ENCODE data around the gene OR56A4.
"Not testable (repeated sequence)": the region's sequence is repeated elsewhere in the genome, so short reads cannot be mapped to it uniquely, and the experiment has no call there.

Gene OR56A4

DNA sequence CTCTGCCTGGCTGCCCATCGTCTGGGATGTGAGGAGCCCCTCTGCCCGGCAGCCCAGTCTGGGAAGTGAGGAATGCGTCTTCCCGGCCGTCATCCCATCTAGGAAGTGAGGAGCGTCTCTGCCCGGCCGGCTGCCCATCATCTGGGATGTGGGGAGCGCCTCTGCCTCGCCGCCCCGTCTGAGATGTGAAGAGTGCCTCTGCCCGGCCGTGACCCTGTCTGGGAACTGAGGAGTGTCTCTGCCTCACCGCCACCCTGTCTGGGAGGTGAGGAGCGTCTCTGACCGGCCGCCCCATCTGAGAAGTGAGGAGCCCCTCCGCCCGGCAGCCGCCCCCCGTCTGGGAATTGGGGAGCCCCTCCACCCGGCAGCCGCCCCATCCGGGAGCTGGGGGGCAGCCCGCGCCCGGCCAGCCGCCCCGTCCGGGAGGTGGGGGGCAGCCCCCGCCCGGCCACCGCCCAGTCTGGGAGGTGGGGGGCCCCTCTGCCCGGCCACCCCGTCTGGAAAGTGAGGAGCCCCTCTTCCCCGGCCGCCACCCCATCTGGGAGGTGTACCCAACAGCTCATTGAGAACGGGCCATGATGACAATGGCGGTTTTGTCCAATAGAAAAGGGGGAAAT, 45.9 kb downstream of the OR56A4 start:
- not testable (repeated sequence) for DNase-seq

DNA sequence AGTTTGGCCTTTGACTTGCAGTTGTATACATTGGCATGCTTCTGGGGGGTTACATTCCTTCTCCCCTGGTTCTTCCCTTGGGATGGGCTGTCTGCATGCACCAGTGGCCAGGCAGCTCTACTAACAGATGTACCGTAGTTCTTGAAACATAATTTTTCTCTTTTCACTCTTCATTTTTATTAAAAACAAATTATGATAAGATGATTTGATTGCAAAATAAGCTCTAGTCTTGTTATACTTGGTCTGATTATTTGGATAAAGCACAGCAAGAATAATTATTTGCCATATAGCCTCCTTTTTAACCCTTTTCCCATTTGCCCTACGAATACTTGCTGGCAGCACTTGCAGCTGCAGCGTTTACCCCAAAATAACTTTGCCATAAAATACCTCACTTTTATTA, 51.2 kb downstream of the OR56A4 start:
- no peak for DNase-seq
